Measurements from ENCODE around the gene EPB41L4B. TPM values are rescaled to one million over a fixed set of nuclear protein-coding genes. Genes with fewer than 3 reads are reported as not detected.
"Not testable (repeated sequence)": the region's sequence is repeated elsewhere in the genome, so short reads cannot be mapped to it uniquely, and the experiment has no call there.

The EPB41L4B gene
- total RNA-seq, 2 donors from 2014 or later, result 13.3 to 15.1 TPM

DNA sequence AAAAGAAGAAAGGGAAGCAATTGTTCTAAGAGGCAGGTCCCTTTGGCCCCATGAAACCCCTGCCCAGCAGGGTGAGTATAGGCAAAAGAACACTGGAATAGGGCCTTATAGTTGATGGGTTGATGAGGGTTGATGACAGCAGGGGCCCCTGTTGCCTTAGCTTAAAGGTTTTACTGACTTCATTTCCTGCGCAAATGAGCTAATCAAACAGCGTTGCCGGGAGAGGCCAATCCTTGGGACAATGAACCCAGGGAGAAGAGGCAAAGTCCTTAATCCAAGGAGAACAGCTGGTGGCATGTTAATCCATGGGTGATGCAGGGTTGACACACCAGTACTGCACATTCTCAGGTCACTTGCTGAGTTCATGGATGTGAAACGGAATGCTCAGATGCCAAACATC is 22.0 kb upstream of the EPB41L4B start:
- DNase-seq (ENCODE audit: low spot score), result no peak
- Histone ChIP-seq H3K27ac (no peak overlapping the region), H3K4me1 (replicated peaks) (no peaks in the 10 kb centered on the region), H3K27me3 (replicated peaks; ENCODE audit: insufficient read depth) (no peaks in the 10 kb centered on the region), H3K9me3 (no peaks in the 10 kb centered on the region), H3K36me3 (no peaks in the 10 kb centered on the region), H3K4me3 (no peak overlapping the region)
- TF ChIP-seq, protein P1, sequence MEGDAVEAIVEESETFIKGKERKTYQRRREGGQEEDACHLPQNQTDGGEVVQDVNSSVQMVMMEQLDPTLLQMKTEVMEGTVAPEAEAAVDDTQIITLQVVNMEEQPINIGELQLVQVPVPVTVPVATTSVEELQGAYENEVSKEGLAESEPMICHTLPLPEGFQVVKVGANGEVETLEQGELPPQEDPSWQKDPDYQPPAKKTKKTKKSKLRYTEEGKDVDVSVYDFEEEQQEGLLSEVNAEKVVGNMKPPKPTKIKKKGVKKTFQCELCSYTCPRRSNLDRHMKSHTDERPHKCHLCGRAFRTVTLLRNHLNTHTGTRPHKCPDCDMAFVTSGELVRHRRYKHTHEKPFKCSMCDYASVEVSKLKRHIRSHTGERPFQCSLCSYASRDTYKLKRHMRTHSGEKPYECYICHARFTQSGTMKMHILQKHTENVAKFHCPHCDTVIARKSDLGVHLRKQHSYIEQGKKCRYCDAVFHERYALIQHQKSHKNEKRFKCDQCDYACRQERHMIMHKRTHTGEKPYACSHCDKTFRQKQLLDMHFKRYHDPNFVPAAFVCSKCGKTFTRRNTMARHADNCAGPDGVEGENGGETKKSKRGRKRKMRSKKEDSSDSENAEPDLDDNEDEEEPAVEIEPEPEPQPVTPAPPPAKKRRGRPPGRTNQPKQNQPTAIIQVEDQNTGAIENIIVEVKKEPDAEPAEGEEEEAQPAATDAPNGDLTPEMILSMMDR (IDR thresholded peaks at IDR 0.05), result no peak
- TF ChIP-seq POLR2AphosphoS5 (IDR thresholded peaks at IDR 0.05), result no peak
- no peak for TF ChIP-seq POLR2A (IDR thresholded peaks at IDR 0.05)
- intact Hi-C loops (cut with DNase I), result no loop called here
- WGBS, result 96% methylated on average over 4 of the region's 4 CpGs

DNA sequence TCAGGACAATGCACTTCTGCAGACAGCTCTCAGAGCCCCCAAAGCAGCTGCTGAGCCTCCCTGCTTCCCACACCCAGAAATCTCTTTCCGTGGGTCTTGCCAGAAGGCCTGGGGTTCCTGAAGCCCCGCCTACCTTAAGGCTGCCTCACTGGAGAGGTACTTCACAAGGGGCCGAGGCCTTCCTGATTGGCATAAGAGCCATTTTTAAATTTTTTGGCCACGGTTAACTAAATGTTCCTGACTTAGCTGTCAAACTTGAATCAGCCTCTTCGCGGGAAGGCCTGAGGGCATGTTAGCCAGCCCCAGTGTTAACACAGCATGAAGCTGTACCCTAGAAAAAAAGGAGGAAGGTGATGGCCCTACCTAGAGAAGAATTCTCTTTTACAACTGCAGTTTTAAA is 20.7 kb upstream of the EPB41L4B start:
- no peak for DNase-seq (ENCODE audit: low spot score)
- Histone ChIP-seq H3K9me3 (no peaks in the 10 kb centered on the region), H3K27me3 (replicated peaks; ENCODE audit: insufficient read depth) (no peaks in the 10 kb centered on the region), H3K4me3 (no peak overlapping the region), H3K36me3 (no peaks in the 10 kb centered on the region), H3K27ac (no peak overlapping the region), H3K4me1 (replicated peaks) (no peaks in the 10 kb centered on the region)
- intact Hi-C loops (cut with DNase I), result no loop called here
- 37% methylated on average over 6 of the region's 6 CpGs for WGBS
- TF ChIP-seq POLR2A (IDR thresholded peaks at IDR 0.05) (no peak), POLR2AphosphoS5 (IDR thresholded peaks at IDR 0.05) (no peak)
- TF ChIP-seq, protein P1 (IDR thresholded peaks at IDR 0.05), result no peak

DNA sequence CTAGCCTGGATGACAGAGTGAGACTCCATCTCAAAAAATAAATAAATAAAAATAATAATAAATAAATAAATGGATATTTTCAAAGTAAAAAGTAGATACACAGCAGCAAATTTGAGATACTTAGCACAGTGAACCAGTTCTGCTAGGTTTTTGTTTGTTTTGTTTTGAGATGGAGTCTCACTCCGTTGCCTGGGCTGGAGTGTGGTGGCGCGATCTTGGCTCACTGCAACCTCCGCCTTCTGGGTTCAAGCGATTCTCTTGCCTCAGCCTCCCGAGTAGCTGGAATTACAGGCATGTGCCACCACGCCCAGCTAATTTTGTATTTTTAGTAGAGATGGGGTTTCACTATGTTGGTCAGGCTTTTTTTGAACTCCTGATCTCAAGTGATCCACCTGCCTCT is 20.1 kb upstream of the EPB41L4B start:
- H3K27me3 ChIP-seq (replicated peaks; ENCODE audit: insufficient read depth); DNase-seq (ENCODE audit: low spot score); H3K36me3 ChIP-seq; intact Hi-C loops (cut with DNase I); H3K4me1 ChIP-seq (replicated peaks); H3K4me3 ChIP-seq; H3K9me3 ChIP-seq; H3K27ac ChIP-seq: not testable (repeated sequence)
- 81% methylated on average over 7 of the region's 7 CpGs for WGBS

DNA sequence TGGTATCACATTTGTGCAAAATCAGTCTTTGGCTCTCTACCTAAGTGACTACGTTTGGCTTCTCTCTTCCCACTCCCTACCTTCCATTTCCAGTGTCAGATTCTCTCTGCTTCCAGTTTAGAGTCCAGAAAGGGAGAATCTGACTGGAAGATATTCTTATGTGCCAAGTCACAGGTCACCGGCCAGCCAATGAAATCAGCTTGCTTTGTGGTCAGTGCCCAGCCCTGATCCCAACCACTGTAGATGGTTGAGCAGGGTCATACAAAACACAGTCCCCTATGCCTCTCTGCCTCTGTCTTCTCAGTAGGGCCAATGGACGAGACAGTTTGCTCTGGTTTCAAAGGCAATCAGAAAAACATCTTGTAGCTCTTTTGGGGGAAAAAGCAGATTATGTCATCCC is 15.6 kb upstream of the EPB41L4B start:
- H3K36me3 ChIP-seq, result no peaks in the 10 kb centered on the region
- H3K4me3 ChIP-seq, result no peak overlapping the region
- no peaks in the 10 kb centered on the region for H3K9me3 ChIP-seq
- DNase-seq (ENCODE audit: low spot score), result no peak
- H3K27me3 ChIP-seq (replicated peaks; ENCODE audit: insufficient read depth), result no peaks in the 10 kb centered on the region
- WGBS, result 73% methylated on average over 3 of the region's 3 CpGs
- intact Hi-C loops (cut with DNase I), result no loop called here
- TF ChIP-seq, protein P1 (IDR thresholded peaks at IDR 0.05), result no peak
- no peak for TF ChIP-seq POLR2A (IDR thresholded peaks at IDR 0.05)
- TF ChIP-seq POLR2AphosphoS5 (IDR thresholded peaks at IDR 0.05), result no peak
- H3K4me1 ChIP-seq (replicated peaks), result no peaks in the 10 kb centered on the region
- no peak overlapping the region for H3K27ac ChIP-seq

DNA sequence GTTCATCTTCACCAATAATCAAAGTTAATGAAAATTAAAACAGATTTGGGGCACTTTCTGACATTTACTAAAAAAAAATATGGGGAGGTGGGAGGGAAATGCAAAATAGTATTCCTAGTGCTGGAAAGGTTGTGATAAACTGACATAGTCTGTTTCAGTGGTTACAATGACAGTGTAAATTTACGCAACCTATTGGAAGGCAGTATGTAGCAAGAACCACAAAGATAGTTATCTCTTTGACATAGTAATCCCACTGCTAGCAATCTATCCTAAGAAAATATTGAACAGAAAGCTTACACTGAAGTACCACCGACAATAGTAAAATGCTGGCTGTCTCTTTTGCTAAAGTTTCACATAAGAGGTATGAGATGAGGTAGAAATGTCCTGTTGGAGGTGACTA is 15.1 kb upstream of the EPB41L4B start:
- Histone ChIP-seq H3K4me3 (no peak overlapping the region), H3K4me1 (replicated peaks) (no peaks in the 10 kb centered on the region), H3K27me3 (replicated peaks; ENCODE audit: insufficient read depth) (no peaks in the 10 kb centered on the region), H3K9me3 (no peaks in the 10 kb centered on the region), H3K27ac (no peak overlapping the region), H3K36me3 (no peaks in the 10 kb centered on the region)
- TF ChIP-seq POLR2AphosphoS5 (IDR thresholded peaks at IDR 0.05) (peak; percentile 66), POLR2A (IDR thresholded peaks at IDR 0.05) (no peak)
- TF ChIP-seq, protein P1 (IDR thresholded peaks at IDR 0.05), result no peak
- 35% methylated on average over 2 of the region's 2 CpGs for WGBS
- no peak for DNase-seq (ENCODE audit: low spot score)
- intact Hi-C loops (cut with DNase I), result no loop called here
